H1 (cell line): ENCODE data around the gene DERL3. TPM values are rescaled to one million over a fixed set of nuclear protein-coding genes. Genes with fewer than 3 reads are reported as not detected.

Source experiments
- CTCF ChIA-PET: fragments of 300-600 bp; sonication (Branson Sonifier 250); formaldehyde crosslinking; loops from one replicate; lab custom pipeline; 2021; ENCODE audit not compliant: partially characterized antibody; lab: Charles Lee
- POLR2A ChIA-PET: fragments of 300-600 bp; sonication (Branson Sonifier 250); formaldehyde crosslinking; loops from one replicate; lab custom pipeline; 2021; ENCODE audit warnings: inconsistent platforms; ENCODE audit not compliant: partially characterized antibody; lab: Charles Lee
- DNase-seq, 2 experiments: peaks; one replicate each; pipeline versions ENCODE4 v3.0.0 to v3.0.0-alpha.2; 2010 to 2022; ENCODE audit warnings: low spot score in 2 of 2, low read depth in 1 of 2, mixed read lengths in 1 of 2
- FAIRE-seq: peaks from 2 replicates; lab custom pipeline; 2011; peaks lifted over from hg19 to GRCh38; lab: Jason Lieb, UNC
- H2AFZ ChIP-seq: 2 replicates; pipeline ENCODE4 v1.8.1; 2012; ENCODE audit warnings: low read length, inconsistent platforms
- H2AK5ac ChIP-seq: 2 replicates; pipeline ENCODE4 v1.6.1; 2013; ENCODE audit warnings: low read depth, low read length
- H2BK120ac ChIP-seq: replicated peaks from 2 replicates; pipeline ENCODE3; 2013; ENCODE audit warnings: low read depth, low read length, inconsistent platforms
- H2BK12ac ChIP-seq: 2 replicates; pipeline ENCODE4 v1.6.1; 2013; ENCODE audit warnings: low read depth, low read length
- H2BK15ac ChIP-seq: 2 replicates; pipeline ENCODE4 v1.6.1; 2013; ENCODE audit warnings: low read length
- H2BK20ac ChIP-seq: 2 replicates; pipeline ENCODE4 v1.6.1; 2013; ENCODE audit warnings: low read length
- H2BK5ac ChIP-seq: 2 replicates; pipeline ENCODE4 v1.6.1; 2013; ENCODE audit warnings: low read depth, low read length
- H3K14ac ChIP-seq: 2 replicates; pipeline ENCODE4 v1.6.1; 2013; ENCODE audit warnings: inconsistent platforms; ENCODE audit not compliant: insufficient read length
- H3K18ac ChIP-seq: 2 replicates; pipeline ENCODE4 v1.6.1; 2013; ENCODE audit warnings: low read length; ENCODE audit errors: extremely low read depth
- H3K23ac ChIP-seq: 2 replicates; pipeline ENCODE4 v1.6.1; 2013; ENCODE audit warnings: inconsistent platforms; ENCODE audit not compliant: insufficient read length
- H3K23me2 ChIP-seq: 2 replicates; pipeline ENCODE4 v1.6.1; 2013; ENCODE audit warnings: low read depth, low read length
- H3K27ac ChIP-seq: 2 replicates; pipeline ENCODE4 v1.6.1; 2011; ENCODE audit warnings: low read depth, low read length, inconsistent platforms
- H3K27me3 ChIP-seq, 4 experiments: replicated peaks in 1 of 4; 1 replicate in 1 of 4; 2 replicates in 3 of 4; pipeline versions ENCODE4 v1.6.1 to v1.8.1; 2011 to 2013; ENCODE audit warnings: low read length in 3 of 4, mild to moderate bottlenecking in 3 of 4, inconsistent platforms in 2 of 4, mixed read lengths in 2 of 4, moderate library complexity in 1 of 4; ENCODE audit not compliant: control insufficient read depth in 3 of 4, insufficient read depth in 3 of 4; ENCODE audit errors: extremely low read depth in 1 of 4
- H3K36me3 ChIP-seq, 4 experiments: 2 replicates each; pipeline versions ENCODE4 v1.6.1 to v1.8.1; 2011 to 2013; ENCODE audit warnings: mild to moderate bottlenecking in 4 of 4, low read length in 3 of 4, moderate library complexity in 2 of 4, control low read depth in 1 of 4, inconsistent platforms in 1 of 4; ENCODE audit not compliant: insufficient read depth in 4 of 4, control insufficient read depth in 2 of 4
- H3K4ac ChIP-seq: replicated peaks from 2 replicates; pipeline ENCODE3; 2013; ENCODE audit warnings: low read length, low read depth, mixed read lengths, inconsistent platforms; ENCODE audit not compliant: insufficient read length
- H3K4me1 ChIP-seq, 4 experiments: replicated peaks in 1 of 4; 1 replicate in 1 of 4; 2 replicates in 3 of 4; pipeline versions ENCODE4 v1.6.1 to v1.8.1; 2011 to 2013; ENCODE audit warnings: low read length in 3 of 4, inconsistent platforms in 2 of 4, mixed read lengths in 1 of 4; ENCODE audit not compliant: insufficient read depth in 4 of 4, control insufficient read depth in 3 of 4
- H3K4me2 ChIP-seq, 2 experiments: 2 replicates each; pipeline versions ENCODE4 v1.6.1 to v1.8.1; 2011 to 2013; ENCODE audit warnings: low read depth in 2 of 2, low read length in 2 of 2, control low read depth in 1 of 2, inconsistent platforms in 1 of 2, mild to moderate bottlenecking in 1 of 2; ENCODE audit not compliant: insufficient read depth in 1 of 2
- H3K4me3 ChIP-seq, 4 experiments: fragments of 200-600, 300-600 bp in 1 of 4; sonication (generic), shearing (Covaris generic), sonication (Bioruptor Twin) in 1 of 4; 2 replicates each; pipeline versions ENCODE4 v1.5.1 to v1.8.1; 2011 to 2016; ENCODE audit warnings: low read length in 4 of 4, low read depth in 3 of 4, control low read depth in 2 of 4, inconsistent platforms in 2 of 4, mild to moderate bottlenecking in 2 of 4, mixed read lengths in 1 of 4, moderate library complexity in 1 of 4; ENCODE audit not compliant: insufficient read depth in 2 of 4; ENCODE audit errors: extremely low read depth in 1 of 4
- H3K56ac ChIP-seq: replicated peaks from 2 replicates; pipeline ENCODE3; 2013; ENCODE audit warnings: low read depth, mild to moderate bottlenecking, mixed read lengths, low read length, inconsistent platforms; ENCODE audit not compliant: insufficient read length
- H3K79me1 ChIP-seq: 2 replicates; pipeline ENCODE4 v1.6.1; 2013; ENCODE audit warnings: low read depth, low read length, control low read depth
- H3K79me2 ChIP-seq, 2 experiments: 2 replicates each; pipeline versions ENCODE4 v1.6.1 to v1.8.1; 2012 to 2013; ENCODE audit warnings: low read length in 2 of 2, mild to moderate bottlenecking in 2 of 2, inconsistent platforms in 1 of 2; ENCODE audit not compliant: insufficient read depth in 2 of 2, control insufficient read depth in 1 of 2
- H3K9ac ChIP-seq, 4 experiments: replicated peaks in 1 of 4; 1 replicate in 1 of 4; 2 replicates in 3 of 4; pipeline versions ENCODE4 v1.6.1 to v1.8.1; 2011 to 2013; ENCODE audit warnings: low read depth in 3 of 4, low read length in 3 of 4, control low read depth in 2 of 4, mild to moderate bottlenecking in 2 of 4, moderate library complexity in 2 of 4, inconsistent platforms in 1 of 4; ENCODE audit errors: extremely low read depth in 1 of 4
- H3K9me3 ChIP-seq, 2 experiments: 2 replicates each; pipeline versions ENCODE4 v1.6.1 to v1.8.1; 2012 to 2013; ENCODE audit warnings: mild to moderate bottlenecking in 2 of 2, moderate library complexity in 2 of 2, control low read depth in 1 of 2, inconsistent platforms in 1 of 2, low read depth in 1 of 2, low read length in 1 of 2, mixed read lengths in 1 of 2; ENCODE audit not compliant: insufficient read depth in 2 of 2
- H4K20me1 ChIP-seq, 2 experiments: replicated peaks in 1 of 2; 2 replicates each; pipeline versions ENCODE3 to v1.8.1; 2011 to 2013; ENCODE audit warnings: inconsistent platforms in 2 of 2, low read length in 2 of 2, mild to moderate bottlenecking in 1 of 2; ENCODE audit not compliant: insufficient read depth in 2 of 2, control insufficient read depth in 1 of 2
- H4K5ac ChIP-seq: 2 replicates; pipeline ENCODE4 v1.6.1; 2013; ENCODE audit warnings: low read length, low read depth, mixed read lengths, inconsistent platforms; ENCODE audit not compliant: insufficient read length
- H4K8ac ChIP-seq: 2 replicates; pipeline ENCODE4 v1.8.0; 2013; ENCODE audit warnings: mild to moderate bottlenecking, moderate library complexity, low read length, inconsistent platforms; ENCODE audit not compliant: insufficient read depth; ENCODE audit errors: extremely low read depth
- H4K91ac ChIP-seq: replicated peaks from 2 replicates; pipeline ENCODE3; 2013; ENCODE audit warnings: low read length, mixed read lengths, inconsistent platforms; ENCODE audit not compliant: insufficient read length
- SRF ChIP-seq: IDR thresholded peaks from 2 replicates; pipeline ENCODE4 v1.6.1; 2011; ENCODE audit warnings: mild to moderate bottlenecking, low read depth, low read length, moderate library complexity
- WGBS, 2 experiments: shearing (Covaris generic) in 1 of 2; methylation state at CpG; one replicate each; pipeline versions ENCODE4 v1.1.6 to v1.1.7; 2013 to 2015; ENCODE audit warnings: low lambda C conversion rate in 2 of 2, mixed read lengths in 2 of 2, inconsistent platforms in 1 of 2, low coverage in 1 of 2, missing lambda C conversion rate in 1 of 2; ENCODE audit not compliant: insufficient replicate concordance in 2 of 2, insufficient coverage in 1 of 2, insufficient read length in 1 of 2; ENCODE audit errors: extremely low coverage in 1 of 2, missing lambda C conversion rate in 1 of 2; 5-methylcytosine and 5-hydroxymethylcytosine counted together
- polyA plus RNA-seq, 7 experiments: library from polyadenylated mRNA; depleted of rRNA in 3 of 7; stranded (reverse) in 5 of 7; unstranded in 2 of 7; fragments of >200 nt in 5 of 7; fragments of 200-250 nt in 2 of 7; gene quantifications; 1 replicate in 5 of 7; 2 replicates in 1 of 7; 4 replicates in 1 of 7; pipeline versions ENCODE4 v1.2.1 to v1.2.3, GENCODE V29; 2011 to 2013; ENCODE audit warnings: missing spikeins in 2 of 7, mixed read lengths in 2 of 7
- total RNA-seq: library from RNA; stranded (reverse); fragmentation: NEBNext Ultra II Directional; extraction: Animal tissue kit (Norgen Biotek cat#: 25700); gene quantifications from 2 replicates; pipeline ENCODE4 v1.2.1, GENCODE V29; 2021

DERL3 gene
- total and polyA plus RNA-seq, 2 of the 8 experiments (the other 6 are each of a cell fraction or from before 2014, with no cell fraction given), result 8.7 to 19.5 TPM

- no peak overlapping the region for H4K91ac ChIP-seq
- H3K36me3 ChIP-seq, result peaks cover 11 to 55% (median 26%) of the 10 kb centered on the region in 4 experiments
Measured at GRCh38 chr22:23824476-23825245, 14.1 kb downstream of the DERL3 start.

More at GRCh38 chr22:23824476-23825245, 14.1 kb downstream of the DERL3 start:
- Histone ChIP-seq H2AFZ (no peak overlapping the region), H3K4me2 (no peak overlapping the region), H3K23me2 (no peaks in the 10 kb centered on the region), H4K8ac (no peak overlapping the region), H3K9ac (no peak overlapping the region), H3K4ac (no peak overlapping the region), H3K79me2 (no peaks in the 10 kb centered on the region), H4K5ac (no peak overlapping the region), H2BK20ac (no peak overlapping the region), H2BK5ac (peak overlapping the region; percentile 96; the same call in 1 of the 2 replicates), H4K20me1 (peaks cover 0 to 10% of the 10 kb centered on the region in 2 experiments), H3K27me3 (no peaks in the 10 kb centered on the region; a peak in 1 of 7 replicates), H3K23ac (no peak overlapping the region), H3K56ac (no peak overlapping the region), H3K79me1 (no peaks in the 10 kb centered on the region), H3K4me1 (no peaks in the 10 kb centered on the region), H3K14ac (no peak overlapping the region), H2AK5ac (no peak overlapping the region), H2BK12ac (no peak overlapping the region), H3K27ac (no peak overlapping the region; the same call in 1 of the 2 replicates), H2BK120ac (no peak overlapping the region), H3K9me3 (no peaks in the 10 kb centered on the region), H3K4me3 (no peak overlapping the region), H3K18ac (no peak overlapping the region), H2BK15ac (no peak overlapping the region)
- CTCF ChIA-PET, result interaction anchor here (0.7 to 1.8 kb wide), 3 partner anchors 10 to 351 kb away, joined by 3 to 4 read pairs (median 4); partner anchors contain the start of gene CHCHD10
- POLR2A ChIA-PET, result interaction anchor here (0.9 to 2.0 kb wide), 7 partner anchors 8 to 69 kb away, joined by 3 to 6 read pairs (median 4); partner anchors contain the start of gene MIF
- FAIRE-seq (no peak), DNase-seq (no peak)
- TF ChIP-seq SRF, result no peak
- 90% methylated on average over 13 of the region's 13 CpGs; no CpG with 5 or more reads in 1 of the 2 experiments for WGBS, 2 experiments
